Mammary epithelial cell (primary cell): Measurements from ENCODE around the gene SLC38A10.

Experiments
- CTCF ChIP-seq, 2 donors: IDR thresholded peaks in 1 of 2; conservative IDR thresholded peaks in 1 of 2; 2 replicates each; pipeline ENCODE4 v1.5.1; 2011 to 2012; ENCODE audit warnings: inconsistent platforms in 2 of 2, low read length in 2 of 2, mild to moderate bottlenecking in 2 of 2, control low read depth in 1 of 2, low read depth in 1 of 2; ENCODE audit not compliant: insufficient read depth in 1 of 2; ENCODE audit errors: extremely low read depth in 1 of 2
- EZH2 ChIP-seq: IDR thresholded peaks from 2 replicates; pipeline ENCODE4 v1.6.1; 2012; ENCODE audit warnings: low read length, inconsistent platforms, borderline replicate concordance

GRCh38 chr17:81314398-81315081 lies 19.4 kb upstream of the SLC38A10 start:
- TF ChIP-seq CTCF (conservative IDR thresholded peaks at IDR 0.05 in 1 of 2, IDR thresholded peaks at IDR 0.05 in 1 of 2; ENCODE audit: extremely low read depth in 1 of 2, insufficient read depth in 1 of 2, low read depth in 1 of 2, low read length in 2 of 2): no peak
- TF ChIP-seq EZH2: no peak
